Retinal pigment epithelial cell (primary cell): ENCODE measurements around the gene CORO1A.

Experiments
- DNase-seq: peaks from one replicate; pipeline ENCODE4 v3.0.0-alpha.2; 2010; ENCODE audit warnings: low read depth
- H3K4me3 ChIP-seq: 2 replicates; pipeline ENCODE4 v1.5.1; 2011; ENCODE audit warnings: mild to moderate bottlenecking, low read length, control low read depth, moderate library complexity
- TF ChIP-seq, protein P1 (sequence below): conservative IDR thresholded peaks from 2 replicates; pipeline ENCODE4 v1.5.1; 2011; ENCODE audit warnings: low read depth, low read length, control low read depth, inconsistent platforms

Gene CORO1A

DNA sequence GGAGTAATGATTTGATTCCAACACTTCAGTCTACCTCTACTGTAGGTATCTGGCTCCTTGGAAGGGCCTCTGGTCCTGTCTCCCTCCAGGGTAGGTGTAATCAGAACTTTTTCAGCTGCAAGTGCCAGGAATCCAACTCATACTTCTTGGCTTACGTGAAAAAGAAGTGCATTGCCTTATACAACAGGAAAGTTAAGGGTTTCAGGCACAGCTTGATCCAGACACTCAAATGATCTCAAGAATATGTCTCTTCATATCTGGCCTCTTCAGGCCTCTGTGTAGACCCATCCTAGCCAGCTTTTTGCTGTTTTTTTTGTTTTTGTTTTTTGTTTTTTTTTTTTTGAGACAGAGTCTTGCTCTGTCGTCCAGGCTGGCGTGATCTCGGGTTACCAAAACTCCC, 4.2 kb upstream of the CORO1A start:
- TF ChIP-seq, protein P1, sequence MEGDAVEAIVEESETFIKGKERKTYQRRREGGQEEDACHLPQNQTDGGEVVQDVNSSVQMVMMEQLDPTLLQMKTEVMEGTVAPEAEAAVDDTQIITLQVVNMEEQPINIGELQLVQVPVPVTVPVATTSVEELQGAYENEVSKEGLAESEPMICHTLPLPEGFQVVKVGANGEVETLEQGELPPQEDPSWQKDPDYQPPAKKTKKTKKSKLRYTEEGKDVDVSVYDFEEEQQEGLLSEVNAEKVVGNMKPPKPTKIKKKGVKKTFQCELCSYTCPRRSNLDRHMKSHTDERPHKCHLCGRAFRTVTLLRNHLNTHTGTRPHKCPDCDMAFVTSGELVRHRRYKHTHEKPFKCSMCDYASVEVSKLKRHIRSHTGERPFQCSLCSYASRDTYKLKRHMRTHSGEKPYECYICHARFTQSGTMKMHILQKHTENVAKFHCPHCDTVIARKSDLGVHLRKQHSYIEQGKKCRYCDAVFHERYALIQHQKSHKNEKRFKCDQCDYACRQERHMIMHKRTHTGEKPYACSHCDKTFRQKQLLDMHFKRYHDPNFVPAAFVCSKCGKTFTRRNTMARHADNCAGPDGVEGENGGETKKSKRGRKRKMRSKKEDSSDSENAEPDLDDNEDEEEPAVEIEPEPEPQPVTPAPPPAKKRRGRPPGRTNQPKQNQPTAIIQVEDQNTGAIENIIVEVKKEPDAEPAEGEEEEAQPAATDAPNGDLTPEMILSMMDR: no peak
- H3K4me3 ChIP-seq: no peak overlapping the region
- no peak for DNase-seq

DNA sequence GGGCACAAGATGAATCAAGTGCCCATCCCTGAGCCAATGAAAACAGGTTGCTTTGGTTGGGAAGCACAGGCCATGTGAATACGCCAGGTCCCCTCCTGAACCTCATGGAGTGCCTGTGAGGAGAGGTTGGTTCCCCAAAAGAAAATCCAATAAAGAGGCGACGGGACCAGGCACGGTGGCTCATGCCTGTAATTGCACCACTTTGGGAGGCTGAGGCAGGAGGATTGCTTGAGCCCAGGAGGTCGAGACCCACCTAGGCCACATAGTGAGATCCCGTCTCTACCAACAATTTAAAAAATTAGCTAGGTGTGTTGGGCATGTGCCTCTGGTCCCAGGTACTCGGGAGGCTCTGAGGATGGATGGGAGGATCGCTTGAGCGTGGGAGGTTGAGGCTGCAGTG, 3.5 kb upstream of the CORO1A start:
- TF ChIP-seq, protein P1: no peak
- no peak overlapping the region for H3K4me3 ChIP-seq
- DNase-seq: no peak

DNA sequence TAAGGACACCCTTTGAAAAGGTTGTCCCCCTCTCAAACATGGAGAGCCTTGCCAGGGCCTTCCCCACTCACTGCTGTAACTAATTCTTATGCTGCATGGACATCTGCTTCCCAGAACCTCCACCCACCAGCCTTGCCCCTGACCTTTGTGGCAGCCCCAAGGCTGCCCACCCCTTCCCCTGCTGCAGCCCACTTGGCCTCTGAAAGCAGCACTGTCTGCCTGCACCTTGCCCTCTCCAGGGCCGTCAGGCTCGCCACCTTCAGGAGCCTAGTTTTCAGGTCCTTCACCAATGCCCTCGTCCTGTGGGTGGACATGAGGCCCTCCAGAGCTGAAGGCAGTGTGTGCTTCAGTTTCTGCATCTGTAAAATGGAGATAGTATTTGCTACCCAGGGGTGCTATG, 2.7 kb upstream of the CORO1A start:
- TF ChIP-seq, protein P1: no peak
- H3K4me3 ChIP-seq: no peak overlapping the region
- no peak for DNase-seq

DNA sequence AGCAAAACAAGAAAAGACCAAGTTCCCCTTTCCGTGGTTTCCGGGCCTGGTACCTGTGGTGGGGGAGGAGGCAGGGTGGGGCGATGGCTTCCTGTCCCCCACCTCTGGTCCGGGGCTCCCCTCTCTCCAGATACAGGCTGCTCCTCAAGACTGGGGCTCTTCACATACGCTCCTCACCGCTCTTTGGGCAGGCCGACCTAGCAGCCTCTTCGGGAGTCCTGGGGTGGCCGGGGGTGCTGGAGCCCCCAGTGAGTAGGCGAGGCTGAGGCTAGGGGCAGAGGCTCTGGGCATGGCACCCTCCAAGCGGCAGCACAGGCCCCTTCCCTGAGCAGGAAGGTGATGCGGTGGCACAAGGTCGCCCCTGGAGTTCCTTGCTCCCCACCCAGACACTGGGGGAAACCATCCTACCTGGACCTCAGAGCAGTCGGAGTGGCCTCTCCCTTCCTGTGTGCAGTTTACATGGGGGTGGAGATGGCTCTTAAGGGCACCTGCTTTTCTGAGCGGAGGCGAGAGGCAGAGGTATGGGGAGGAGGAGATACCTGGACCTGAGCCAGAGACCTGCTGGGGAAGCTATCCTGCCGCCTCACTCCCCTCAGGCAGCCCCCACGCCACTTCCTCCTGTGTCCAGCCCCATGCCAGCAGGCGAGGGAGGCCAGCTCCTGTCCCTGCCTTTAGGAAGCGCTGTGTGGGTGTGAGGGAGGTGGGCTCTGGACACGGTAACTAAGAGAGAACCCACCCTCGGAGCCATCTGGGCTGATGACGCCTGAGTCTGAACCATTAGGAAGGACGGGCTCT, 891 bp downstream of the CORO1A start:
- TF ChIP-seq, protein P1: no peak
- DNase-seq: no peak
- H3K4me3 ChIP-seq: peak overlapping the region; percentile 54

DNA sequence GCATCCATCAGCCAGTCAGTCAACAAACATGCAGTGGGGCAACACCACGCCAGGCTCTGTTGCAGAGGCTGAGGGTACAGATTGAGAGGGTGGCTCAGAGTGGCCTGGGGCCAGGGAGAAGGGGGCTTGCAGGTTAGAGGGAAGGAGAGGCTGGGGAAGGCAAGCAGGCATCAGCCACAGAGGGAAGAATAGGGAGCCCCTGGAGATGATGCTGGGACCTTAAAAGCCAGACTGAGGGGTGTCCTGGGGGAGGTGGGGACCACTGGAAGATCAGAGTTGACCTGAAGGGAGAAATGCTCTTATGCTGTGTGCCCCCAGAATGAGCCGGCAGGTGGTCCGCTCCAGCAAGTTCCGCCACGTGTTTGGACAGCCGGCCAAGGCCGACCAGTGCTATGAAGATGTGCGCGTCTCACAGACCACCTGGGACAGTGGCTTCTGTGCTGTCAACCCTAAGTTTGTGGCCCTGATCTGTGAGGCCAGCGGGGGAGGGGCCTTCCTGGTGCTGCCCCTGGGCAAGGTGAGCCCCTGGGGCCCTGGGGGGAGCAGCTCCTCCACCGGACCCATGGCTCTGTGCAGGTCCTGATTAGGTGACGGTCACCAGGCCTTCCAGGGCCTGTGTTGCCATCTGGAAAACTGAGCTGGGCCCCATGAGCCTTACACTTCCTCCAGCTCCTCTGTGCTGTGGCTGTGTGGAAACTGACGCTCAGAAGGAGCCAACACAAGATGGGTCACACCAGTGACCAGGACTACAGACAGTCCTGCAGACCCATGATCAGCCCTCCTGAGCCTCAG, 1.7 kb downstream of the CORO1A start:
- DNase-seq: no peak
- TF ChIP-seq, protein P1: no peak
- H3K4me3 ChIP-seq: no peak overlapping the region

DNA sequence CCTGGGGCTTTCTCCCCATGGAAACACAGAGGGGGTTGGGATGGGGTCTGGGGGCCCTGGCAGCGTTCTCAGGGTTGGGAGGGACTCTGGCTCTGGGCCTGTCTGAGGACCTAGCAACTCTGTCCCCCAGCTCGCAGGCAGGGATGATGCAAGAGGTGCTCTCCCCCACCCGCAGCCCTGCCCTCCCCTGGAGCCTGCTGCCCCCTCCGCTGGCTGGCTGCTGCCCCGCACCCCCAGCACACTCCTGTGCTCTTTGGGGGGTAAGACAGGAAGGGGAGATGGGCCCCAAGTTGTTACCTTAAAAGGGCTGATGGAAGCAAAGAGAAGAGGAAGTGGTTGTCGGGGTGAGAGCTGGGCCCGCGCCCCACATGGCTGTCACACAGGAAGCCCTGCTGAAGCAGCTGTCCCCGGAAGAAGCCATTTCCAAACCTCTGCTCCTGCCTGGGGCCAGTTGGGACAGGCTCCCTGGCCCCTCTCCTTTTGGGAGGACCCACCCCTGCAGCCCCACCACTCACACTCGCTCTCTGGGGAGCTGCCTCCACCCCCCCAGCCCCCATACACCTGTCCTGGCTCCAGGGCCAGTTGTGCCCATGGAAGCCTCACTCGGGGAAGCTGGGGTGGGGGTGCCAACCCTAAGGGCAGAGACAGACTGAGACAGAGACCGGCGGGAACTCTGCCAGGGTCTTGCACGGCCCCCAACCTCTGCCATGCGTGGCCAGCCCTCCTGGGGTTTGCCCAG, 2.5 kb downstream of the CORO1A start:
- DNase-seq: no peak
- H3K4me3 ChIP-seq: no peak overlapping the region
- TF ChIP-seq, protein P1: no peak
